Airway epithelial cell (primary cell): Measurements from ENCODE around the gene PHLPP1. TPM values are rescaled to one million over a fixed set of nuclear protein-coding genes. Genes with fewer than 3 reads are reported as not detected.

Source experiments
- total RNA-seq: library from RNA; depleted of rRNA; stranded (reverse); fragments of >200 nt; gene quantifications from 2 replicates; pipeline ENCODE4 v1.2.3, GENCODE V29; 2015

Gene PHLPP1
- total RNA-seq: 5.9 and 6.8 TPM in 2 replicates

DNA sequence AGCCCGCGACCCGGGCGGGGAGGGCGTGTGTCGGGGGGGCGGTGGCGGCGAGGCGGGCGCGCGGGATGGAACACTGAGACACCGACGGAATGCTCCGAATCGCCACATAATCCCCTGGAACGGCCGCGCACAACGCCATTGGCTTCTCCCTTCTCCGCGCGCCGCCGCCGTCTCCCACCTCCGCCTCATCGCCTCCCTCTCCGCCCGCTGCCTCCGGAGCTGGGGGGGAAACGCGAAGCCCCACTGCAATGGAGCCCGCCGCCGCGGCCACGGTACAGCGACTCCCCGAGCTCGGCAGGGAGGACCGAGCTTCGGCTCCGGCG, at the start of gene PHLPP1:
Gene PHLPP1 (plus strand): TSS at position 106 of the 323 bp plus-strand sequence. CDS start 143 bp downstream, at position 249.

Other genes starting within 250 kb of the PHLPP1 start
- 7.8 and 8.0 TPM in 2 replicates for gene ZCCHC2, start 192.5 kb upstream of the PHLPP1 start, total RNA-seq